Central memory CD8-positive, alpha-beta T cell (primary cell): ENCODE measurements around the gene CNOT11.

Experiments
- ATAC-seq: fragments of 150-1000 bp; cut with Tn5 transposase; replicated peaks from 2 replicates; pipeline ENCODE4 v1.10.0; 2022; ENCODE audit warnings: mild to moderate bottlenecking, moderate FRiP score, moderate number of reproducible peaks; ENCODE audit not compliant: poor library complexity, severe bottlenecking; ENCODE audit errors: extremely low read depth
- DNase-seq, 2 donors: peaks; one replicate each; pipeline ENCODE4 v3.0.0; 2021; ENCODE audit warnings: low spot score in 2 of 2
- H3K27ac Mint-ChIP-seq: one replicate; pipeline ENCODE4 v1.8.0; 2022; ENCODE audit warnings: low read depth, mild to moderate bottlenecking, moderate library complexity, mixed read lengths
- H3K27me3 Mint-ChIP-seq: one replicate; pipeline ENCODE4 v1.8.0; 2022; ENCODE audit warnings: mixed read lengths
- H3K36me3 Mint-ChIP-seq: one replicate; pipeline ENCODE4 v1.8.0; 2022; ENCODE audit warnings: mild to moderate bottlenecking, moderate library complexity, mixed read lengths; ENCODE audit not compliant: insufficient read depth
- H3K4me1 Mint-ChIP-seq: one replicate; pipeline ENCODE4 v1.8.0; 2022; ENCODE audit warnings: mixed read lengths
- H3K4me3 Mint-ChIP-seq: one replicate; pipeline ENCODE4 v1.8.0; 2022; ENCODE audit warnings: mild to moderate bottlenecking, moderate library complexity, mixed read lengths
- H3K9me3 Mint-ChIP-seq: one replicate; pipeline ENCODE4 v1.8.0; 2022; ENCODE audit warnings: mixed read lengths

CNOT11 gene

GRCh38 chr2:101270700-101271259 is 18.1 kb downstream of the CNOT11 start:
- H3K27ac Mint-ChIP-seq, result peak overlapping the region; percentile 86
- H3K36me3 Mint-ChIP-seq, result peaks cover 80% of the 10 kb centered on the region
- no peaks in the 10 kb centered on the region for H3K9me3 Mint-ChIP-seq
- H3K4me1 Mint-ChIP-seq, result peaks cover 24% of the 10 kb centered on the region
- DNase-seq (no peak), ATAC-seq (no peak)
- no peaks in the 10 kb centered on the region for H3K27me3 Mint-ChIP-seq
- no peak overlapping the region for H3K4me3 Mint-ChIP-seq

GRCh38 chr2:101272045-101272784 is 19.5 kb downstream of the CNOT11 start:
- Mint-ChIP-seq H3K27ac (no peak overlapping the region), H3K4me3 (no peak overlapping the region), H3K9me3 (no peaks in the 10 kb centered on the region), H3K27me3 (no peaks in the 10 kb centered on the region), H3K4me1 (peaks cover 24% of the 10 kb centered on the region), H3K36me3 (peaks cover 79% of the 10 kb centered on the region)
- no peak for DNase-seq
- peak; percentile 65 for ATAC-seq

GRCh38 chr2:101273056-101273455 is 20.4 kb downstream of the CNOT11 start:
- H3K9me3 Mint-ChIP-seq, result no peaks in the 10 kb centered on the region
- ATAC-seq (no peak), DNase-seq (no peak)
- peaks cover 78% of the 10 kb centered on the region for H3K36me3 Mint-ChIP-seq
- H3K27ac Mint-ChIP-seq, result peak overlapping the region; percentile 35
- peaks cover 24% of the 10 kb centered on the region for H3K4me1 Mint-ChIP-seq
- H3K4me3 Mint-ChIP-seq, result no peak overlapping the region
- H3K27me3 Mint-ChIP-seq, result no peaks in the 10 kb centered on the region

GRCh38 chr2:101274142-101274541 is 21.5 kb downstream of the CNOT11 start:
- no peaks in the 10 kb centered on the region for H3K9me3 Mint-ChIP-seq
- peaks cover 23% of the 10 kb centered on the region for H3K4me1 Mint-ChIP-seq
- no peak overlapping the region for H3K4me3 Mint-ChIP-seq
- H3K36me3 Mint-ChIP-seq, result peaks cover 80% of the 10 kb centered on the region
- ATAC-seq, result no peak
- no peaks in the 10 kb centered on the region for H3K27me3 Mint-ChIP-seq
- DNase-seq, result no peak
- peak overlapping the region; percentile 35 for H3K27ac Mint-ChIP-seq

- Mint-ChIP-seq H3K27me3 (no peaks in the 10 kb centered on the region), H3K4me3 (no peak overlapping the region), H3K4me1 (peaks cover 26% of the 10 kb centered on the region)
These were observed 24.4 kb downstream of the CNOT11 start for GRCh38 chr2:101277111-101277510.

GRCh38 chr2:101278925-101279324 is 26.2 kb downstream of the CNOT11 start:
- no peaks in the 10 kb centered on the region for H3K27me3 Mint-ChIP-seq
- H3K27ac Mint-ChIP-seq, result no peak overlapping the region
- peaks cover 77% of the 10 kb centered on the region for H3K36me3 Mint-ChIP-seq
- H3K9me3 Mint-ChIP-seq, result no peaks in the 10 kb centered on the region
- peaks cover 35% of the 10 kb centered on the region for H3K4me1 Mint-ChIP-seq
- no peak for DNase-seq
- ATAC-seq, result no peak
- no peak overlapping the region for H3K4me3 Mint-ChIP-seq

More at GRCh38 chr2:101277111-101277510, 24.4 kb downstream of the CNOT11 start:
- Mint-ChIP-seq H3K27ac (no peak overlapping the region), H3K9me3 (no peaks in the 10 kb centered on the region), H3K36me3 (peaks cover 76% of the 10 kb centered on the region)
- DNase-seq, result no peak
- no peak for ATAC-seq

- H3K4me1 Mint-ChIP-seq, result peaks cover 37% of the 10 kb centered on the region
These were observed 28.8 kb downstream of the CNOT11 start for GRCh38 chr2:101281482-101281881.

GRCh38 chr2:101282980-101283379 is 30.3 kb downstream of the CNOT11 start:
- Mint-ChIP-seq H3K36me3 (peaks cover 86% of the 10 kb centered on the region), H3K27ac (peak overlapping the region; percentile 78), H3K27me3 (no peaks in the 10 kb centered on the region), H3K4me1 (peaks cover 32% of the 10 kb centered on the region), H3K4me3 (no peak overlapping the region), H3K9me3 (no peaks in the 10 kb centered on the region)
- DNase-seq (no peak), ATAC-seq (no peak)

More at GRCh38 chr2:101281482-101281881, 28.8 kb downstream of the CNOT11 start:
- H3K27me3 Mint-ChIP-seq, result no peaks in the 10 kb centered on the region
- H3K36me3 Mint-ChIP-seq, result peaks cover 82% of the 10 kb centered on the region
- DNase-seq, result no peak
- peak overlapping the region; percentile 52 for H3K27ac Mint-ChIP-seq
- no peaks in the 10 kb centered on the region for H3K9me3 Mint-ChIP-seq
- no peak for ATAC-seq
- no peak overlapping the region for H3K4me3 Mint-ChIP-seq

- peaks cover 75% of the 10 kb centered on the region for H3K36me3 Mint-ChIP-seq
- H3K4me1 Mint-ChIP-seq, result peaks cover 25% of the 10 kb centered on the region
- no peak overlapping the region for H3K27ac Mint-ChIP-seq
These were observed 34.0 kb downstream of the CNOT11 start for GRCh38 chr2:101286684-101287083.

GRCh38 chr2:101287303-101287702 is 34.6 kb downstream of the CNOT11 start:
- H3K27ac Mint-ChIP-seq, result no peak overlapping the region
- H3K4me1 Mint-ChIP-seq, result peaks cover 18% of the 10 kb centered on the region
- no peak for DNase-seq
- no peak overlapping the region for H3K4me3 Mint-ChIP-seq
- peaks cover 73% of the 10 kb centered on the region for H3K36me3 Mint-ChIP-seq
- no peaks in the 10 kb centered on the region for H3K9me3 Mint-ChIP-seq
- no peak for ATAC-seq
- no peaks in the 10 kb centered on the region for H3K27me3 Mint-ChIP-seq

More at GRCh38 chr2:101286684-101287083, 34.0 kb downstream of the CNOT11 start:
- H3K27me3 Mint-ChIP-seq, result no peaks in the 10 kb centered on the region
- ATAC-seq, result no peak
- H3K9me3 Mint-ChIP-seq, result no peaks in the 10 kb centered on the region
- no peak overlapping the region for H3K4me3 Mint-ChIP-seq
- DNase-seq, result no peak

- H3K27ac Mint-ChIP-seq, result no peak overlapping the region
- H3K4me3 Mint-ChIP-seq, result no peak overlapping the region
- DNase-seq (no peak), ATAC-seq (no peak)
- H3K4me1 Mint-ChIP-seq, result peaks cover 8% of the 10 kb centered on the region
- peaks cover 60% of the 10 kb centered on the region for H3K36me3 Mint-ChIP-seq
- no peaks in the 10 kb centered on the region for H3K9me3 Mint-ChIP-seq
- no peaks in the 10 kb centered on the region for H3K27me3 Mint-ChIP-seq
These were observed 38.0 kb downstream of the CNOT11 start for GRCh38 chr2:101290711-101291110.

- Mint-ChIP-seq H3K27me3 (no peaks in the 10 kb centered on the region), H3K4me3 (no peak overlapping the region), H3K36me3 (peaks cover 54% of the 10 kb centered on the region), H3K9me3 (no peaks in the 10 kb centered on the region), H3K4me1 (peaks cover 21% of the 10 kb centered on the region), H3K27ac (no peak overlapping the region)
- DNase-seq (no peak), ATAC-seq (no peak)
These were observed 39.3 kb downstream of the CNOT11 start for GRCh38 chr2:101291973-101292372.

- Mint-ChIP-seq H3K27me3 (no peaks in the 10 kb centered on the region), H3K36me3 (peaks cover 48% of the 10 kb centered on the region), H3K4me1 (peaks cover 36% of the 10 kb centered on the region), H3K4me3 (no peak overlapping the region), H3K9me3 (no peaks in the 10 kb centered on the region), H3K27ac (no peak overlapping the region)
- no peak for DNase-seq
- no peak for ATAC-seq
These were observed 40.9 kb downstream of the CNOT11 start for GRCh38 chr2:101293544-101293943.
